ENCODE measurements around the gene FYN. TPM values are rescaled to one million over a fixed set of nuclear protein-coding genes. Genes with fewer than 3 reads are reported as not detected.

FYN gene
- total RNA-seq, 2 experiments from 2014 or later = 521 to 547 TPM

GRCh38 chr6:111823831-111824607 lies 49.2 kb downstream of the FYN start:
- POLR2A ChIA-PET = interaction anchor here (0.5 to 3.0 kb wide), 18 partner anchors 10 to 193 kb away, joined by 3 to 34 read pairs (median 3); no protein-coding TSS in a partner anchor
- CTCF ChIA-PET = interaction anchor here (0.8 to 2.9 kb wide), 12 partner anchors 10 to 219 kb away, joined by 3 to 22 read pairs (median 3); no protein-coding TSS in a partner anchor

- CTCF ChIA-PET = interaction anchor here (1.0 to 2.9 kb wide), 4 partner anchors 17 to 63 kb away, joined by 3 to 22 read pairs (median 7); no protein-coding TSS in a partner anchor
Measured at GRCh38 chr6:111823012-111823411, 50.2 kb downstream of the FYN start.

DNA sequence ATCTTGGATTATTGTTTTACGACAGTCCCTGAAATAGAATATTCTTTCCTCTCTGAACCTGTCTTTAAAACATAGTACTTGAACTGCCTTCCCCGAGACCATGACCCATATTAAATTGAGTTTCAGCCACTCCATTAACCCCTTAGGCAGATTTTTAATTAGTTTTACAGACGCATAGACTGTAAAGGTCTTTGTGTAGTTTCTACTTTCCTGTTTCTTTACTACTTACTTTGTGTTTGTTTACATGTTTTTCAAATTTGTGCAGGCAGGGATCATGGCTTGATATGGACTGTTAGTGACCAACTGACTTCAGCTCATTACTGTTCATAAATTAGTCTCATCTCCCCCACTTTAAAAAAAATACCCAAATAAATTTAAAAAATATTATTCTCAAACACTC lies 53.8 kb downstream of the FYN start:
- ChIA-PET POLR2A (no interaction called here), CTCF (no interaction called here)

More at GRCh38 chr6:111823012-111823411, 50.2 kb downstream of the FYN start:
- POLR2A ChIA-PET = interaction anchor here (0.6 to 3.0 kb wide), 5 partner anchors 18 to 59 kb away, joined by 3 to 34 read pairs (median 3); no protein-coding TSS in a partner anchor

DNA sequence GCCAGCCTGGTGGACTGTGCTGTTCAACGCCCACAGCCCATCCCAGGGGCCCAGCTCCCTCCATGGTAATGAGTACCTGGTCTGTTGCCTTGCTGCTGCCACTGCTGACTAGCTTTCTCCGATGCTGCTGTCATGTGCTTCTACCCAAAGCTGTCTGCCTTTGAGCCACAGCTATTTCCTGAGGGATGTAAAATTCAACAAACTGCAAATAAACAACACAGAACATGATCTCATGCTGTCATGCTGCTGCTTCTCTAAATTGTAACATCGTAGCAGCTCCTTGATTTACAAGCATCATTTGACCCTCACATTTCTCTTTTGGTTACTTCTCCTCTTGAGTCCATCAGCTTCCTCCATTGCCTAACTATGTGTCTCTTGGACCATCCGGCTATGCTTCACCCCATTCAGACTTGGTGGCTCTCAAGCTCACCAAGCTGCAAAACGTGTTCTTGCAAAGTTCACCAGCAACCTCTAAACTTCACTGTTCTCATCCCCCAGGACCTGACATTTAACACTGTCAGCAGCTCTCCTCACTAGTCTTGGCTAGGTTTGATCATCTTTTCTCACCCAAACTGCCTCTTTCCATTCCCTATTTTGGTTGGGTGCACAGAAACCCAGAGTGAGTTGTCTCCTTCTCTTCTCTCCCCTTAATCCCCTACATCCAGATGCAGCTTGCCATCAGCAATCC lies 54.6 kb downstream of the FYN start:
- POLR2A ChIA-PET = no interaction called here
- CTCF ChIA-PET = interaction anchor here (0.6 to 1.5 kb wide), 5 partner anchors 9 to 179 kb away, joined by 3 to 6 read pairs (median 3); no protein-coding TSS in a partner anchor

- POLR2A ChIA-PET = interaction anchor here (0.6 kb wide), 1 partner anchor 25 kb away, joined by 3 read pairs; no protein-coding TSS in a partner anchor
- CTCF ChIA-PET = interaction anchor here (0.6 to 1.5 kb wide), 6 partner anchors 8 to 226 kb away, joined by 3 to 6 read pairs (median 3); no protein-coding TSS in a partner anchor
Measured at GRCh38 chr6:111817451-111818120, 55.7 kb downstream of the FYN start.

DNA sequence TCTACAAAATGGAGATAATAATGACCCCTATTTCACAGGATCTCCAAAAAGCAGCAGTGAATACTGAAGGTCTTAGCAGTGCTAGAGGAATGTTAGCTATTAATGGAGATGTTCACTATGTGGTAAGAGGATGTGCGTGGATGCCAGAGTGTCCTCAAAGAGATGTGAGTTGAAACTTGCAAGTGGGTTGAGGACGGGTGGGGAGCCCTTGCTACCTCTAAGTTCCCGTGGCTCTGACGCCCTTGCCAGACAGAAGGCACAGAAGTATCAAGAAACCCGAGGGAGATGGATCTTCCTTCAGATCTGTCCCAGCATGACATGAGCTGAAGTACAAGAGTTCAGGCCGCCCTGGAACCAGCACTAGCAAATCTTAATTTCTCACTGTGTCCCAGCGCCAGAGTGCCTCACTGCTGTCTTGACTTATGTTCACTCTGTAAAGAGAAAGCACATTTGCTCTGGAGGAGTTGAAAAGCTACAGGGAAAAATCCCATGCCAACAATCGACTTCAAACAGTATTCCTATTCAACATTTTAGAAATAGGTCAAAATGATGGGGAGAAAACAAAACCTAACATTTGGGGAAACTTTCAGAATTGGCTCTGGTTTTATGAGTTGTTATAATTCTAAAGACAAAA lies 59.5 kb downstream of the FYN start:
- ChIA-PET CTCF (interaction anchor here (0.8 to 1.3 kb wide), 2 partner anchors 11 to 34 kb away, joined by 3 read pairs; no protein-coding TSS in a partner anchor), POLR2A (no interaction called here)

DNA sequence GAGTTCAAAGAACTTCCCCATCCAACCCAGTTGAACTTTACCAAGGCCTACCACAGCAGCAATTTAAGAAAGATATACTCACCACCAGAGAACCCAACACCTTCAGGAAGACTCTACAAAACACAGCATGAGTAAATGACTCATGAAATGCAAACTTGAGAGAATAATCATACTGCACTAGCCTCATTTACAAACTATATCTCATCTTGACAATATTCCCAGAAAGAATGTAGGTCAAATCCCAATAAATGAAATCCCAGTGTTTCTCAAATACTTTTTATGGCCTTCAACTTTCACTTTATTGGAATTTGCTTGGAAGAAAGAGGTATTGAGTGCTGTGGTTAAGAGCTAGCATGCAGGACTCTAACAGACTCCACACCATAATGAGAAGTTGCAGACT lies 60.0 kb downstream of the FYN start:
- ChIA-PET CTCF (interaction anchor here (1.3 kb wide), 1 partner anchor 35 kb away, joined by 3 read pairs; no protein-coding TSS in a partner anchor), POLR2A (no interaction called here)

- CTCF ChIA-PET = interaction anchor here (0.6 kb wide), 1 partner anchor 101 kb away, joined by 5 read pairs; no protein-coding TSS in a partner anchor
- POLR2A ChIA-PET = no interaction called here
Measured at GRCh38 chr6:111812060-111813038, 60.9 kb downstream of the FYN start.

DNA sequence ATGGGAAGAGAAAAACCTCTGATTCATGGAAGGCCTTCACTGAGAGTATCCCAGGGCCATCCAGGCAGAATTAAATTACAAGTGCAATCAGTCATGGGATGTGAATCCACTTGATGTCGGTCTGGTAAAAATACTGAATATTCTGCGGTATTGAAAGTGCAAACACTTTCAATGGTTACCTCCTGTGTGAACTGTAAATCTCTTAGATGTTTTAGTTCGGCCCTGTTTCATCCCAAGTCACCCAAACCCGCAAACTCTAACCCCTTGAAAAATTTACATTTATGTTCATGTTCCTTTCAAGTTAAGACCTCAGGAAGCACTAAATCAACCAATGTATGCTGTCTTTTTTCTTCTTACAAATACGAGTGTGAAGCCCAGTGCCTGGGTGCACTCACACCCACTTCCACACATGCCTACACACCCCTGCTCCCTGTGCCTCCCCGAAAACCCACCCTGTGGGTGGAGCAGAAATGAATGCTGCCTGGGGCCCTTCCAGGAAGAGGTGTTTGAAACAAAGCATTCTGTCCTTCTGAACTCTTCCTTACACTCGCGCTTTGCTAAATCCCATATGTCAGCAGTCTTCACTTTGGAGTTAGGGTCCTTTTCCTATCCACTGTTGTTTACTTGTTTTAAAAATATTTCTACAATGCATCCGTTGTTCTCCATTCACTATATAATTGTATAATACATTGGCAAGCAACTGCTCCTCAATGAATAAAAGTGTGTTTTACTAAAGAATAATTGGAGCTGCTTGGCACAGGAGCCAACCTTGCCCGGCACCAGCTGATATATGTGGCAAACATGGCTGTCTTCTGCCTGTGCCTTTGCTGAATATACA lies 62.7 kb downstream of the FYN start:
- ChIA-PET POLR2A (interaction anchor here (0.8 to 1.4 kb wide), 4 partner anchors 33 to 936 kb away, joined by 3 to 6 read pairs (median 3); partner anchors contain the start of genes AMD1 and FYN), CTCF (interaction anchor here (0.8 to 2.0 kb wide), 4 partner anchors 8 to 233 kb away, joined by 3 to 6 read pairs (median 5); no protein-coding TSS in a partner anchor)

- ChIA-PET CTCF (interaction anchor here (1.0 to 2.0 kb wide), 3 partner anchors 8 to 234 kb away, joined by 5 to 6 read pairs (median 5); no protein-coding TSS in a partner anchor), POLR2A (interaction anchor here (0.7 to 1.4 kb wide), 4 partner anchors 15 to 48 kb away, joined by 3 to 6 read pairs (median 3); no protein-coding TSS in a partner anchor)
Measured at GRCh38 chr6:111809766-111810165, 63.5 kb downstream of the FYN start.

DNA sequence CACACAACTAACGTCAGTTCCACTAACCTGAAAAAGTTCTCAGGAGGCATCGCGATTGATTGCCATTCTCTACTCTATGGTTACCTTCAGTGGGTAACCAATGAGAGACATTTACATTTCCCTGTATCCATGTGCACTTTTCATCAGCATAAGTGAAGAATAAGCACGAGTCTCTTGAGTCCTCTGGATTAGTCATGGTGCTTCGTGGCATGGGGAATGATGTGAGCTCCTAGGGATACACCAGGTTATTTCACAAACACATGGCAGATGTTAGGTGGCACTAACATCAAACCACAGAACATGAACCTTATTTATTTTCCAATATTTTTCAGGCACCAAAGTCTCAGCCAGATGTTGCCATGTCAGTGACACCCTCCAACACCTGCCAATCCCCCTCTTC lies 64.0 kb downstream of the FYN start:
- ChIA-PET CTCF (interaction anchor here (1.0 to 2.0 kb wide), 3 partner anchors 9 to 234 kb away, joined by 5 to 6 read pairs (median 5); no protein-coding TSS in a partner anchor), POLR2A (interaction anchor here (0.7 to 1.4 kb wide), 5 partner anchors 13 to 47 kb away, joined by 3 to 6 read pairs (median 3); no protein-coding TSS in a partner anchor)

- ChIA-PET CTCF (interaction anchor here (1.9 to 2.0 kb wide), 2 partner anchors 10 to 13 kb away, joined by 5 to 6 read pairs; no protein-coding TSS in a partner anchor), POLR2A (interaction anchor here (1.0 kb wide), 1 partner anchor 12 kb away, joined by 3 read pairs; no protein-coding TSS in a partner anchor)
Measured at GRCh38 chr6:111808493-111808892, 64.8 kb downstream of the FYN start.

DNA sequence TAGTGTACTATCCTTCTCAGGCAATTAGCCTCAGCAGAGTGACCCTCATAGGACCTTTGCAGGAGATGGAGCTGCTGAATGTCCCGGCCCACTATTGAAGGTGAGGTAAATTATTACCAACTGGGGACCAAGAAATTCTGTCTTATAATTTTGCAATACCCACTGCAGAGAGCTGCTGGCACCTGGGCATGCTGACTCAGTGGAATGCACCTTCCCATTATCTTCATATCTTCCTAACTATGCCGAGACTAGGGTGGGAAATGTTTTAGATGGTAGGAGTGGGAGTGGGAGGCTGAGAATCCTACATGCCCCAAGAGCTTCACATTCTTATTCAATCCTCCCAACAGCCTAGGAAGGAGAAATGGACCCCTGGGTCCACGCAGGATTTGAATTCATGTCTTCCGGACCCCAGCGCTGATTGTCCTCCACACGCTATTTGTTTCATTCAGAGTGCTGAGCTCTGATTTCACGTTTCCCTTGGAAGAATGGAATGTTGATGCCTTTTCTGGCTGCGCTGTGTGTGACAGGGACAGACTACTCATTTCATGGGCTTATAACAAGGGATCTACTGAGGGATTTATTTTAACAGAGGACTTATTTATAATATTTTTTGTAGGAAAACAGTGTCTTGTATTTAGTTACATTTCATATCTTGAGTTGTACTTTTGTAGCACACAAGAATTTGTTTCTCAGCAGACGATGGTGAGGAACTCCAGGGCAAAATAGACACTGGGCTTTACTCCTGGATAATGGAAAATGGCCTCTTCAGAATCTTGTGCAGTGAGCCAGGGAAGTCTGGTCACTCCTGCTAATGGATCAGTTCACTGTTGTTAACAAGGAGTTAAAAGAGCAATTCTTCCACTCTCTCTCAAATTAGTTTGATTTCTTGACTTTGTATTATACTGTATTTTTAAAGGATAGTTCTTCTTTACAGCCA lies 66.4 kb downstream of the FYN start:
- ChIA-PET CTCF (interaction anchor here (0.7 to 4.2 kb wide), 6 partner anchors 15 to 54 kb away, joined by 3 to 22 read pairs (median 3); no protein-coding TSS in a partner anchor), POLR2A (interaction anchor here (0.6 to 4.3 kb wide), 8 partner anchors 13 to 53 kb away, joined by 3 to 34 read pairs (median 6); no protein-coding TSS in a partner anchor)

DNA sequence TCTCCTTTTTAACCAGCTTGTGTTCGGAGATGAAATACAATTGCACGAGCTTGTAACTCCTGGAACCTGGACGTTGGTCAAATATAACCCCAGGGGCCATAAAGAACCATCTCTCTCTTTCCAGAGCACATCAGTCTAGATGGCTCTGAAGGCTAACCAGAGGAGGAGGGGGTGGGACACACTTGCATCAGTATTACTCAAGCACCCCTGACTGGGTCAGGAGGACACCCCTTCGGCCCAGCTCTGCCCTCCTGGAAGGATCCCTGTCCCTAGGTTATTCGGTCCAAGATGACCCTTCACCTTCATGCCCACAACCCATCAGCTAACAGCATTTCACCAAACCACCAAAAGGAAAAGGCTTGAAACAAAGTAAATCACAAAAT lies 67.1 kb downstream of the FYN start:
- CTCF ChIA-PET = interaction anchor here (0.6 to 4.2 kb wide), 9 partner anchors 16 to 54 kb away, joined by 3 to 22 read pairs (median 3); no protein-coding TSS in a partner anchor
- POLR2A ChIA-PET = interaction anchor here (0.6 to 4.3 kb wide), 11 partner anchors 13 to 53 kb away, joined by 3 to 34 read pairs (median 5); no protein-coding TSS in a partner anchor
